ENCODE results near the gene ACOT7. TPM values are rescaled to one million over a fixed set of nuclear protein-coding genes. Genes with fewer than 3 reads are reported as not detected.

ACOT7 gene
- polyA plus RNA-seq, 3 donors, result 32.8 to 39.4 (median 36.8) TPM

DNA sequence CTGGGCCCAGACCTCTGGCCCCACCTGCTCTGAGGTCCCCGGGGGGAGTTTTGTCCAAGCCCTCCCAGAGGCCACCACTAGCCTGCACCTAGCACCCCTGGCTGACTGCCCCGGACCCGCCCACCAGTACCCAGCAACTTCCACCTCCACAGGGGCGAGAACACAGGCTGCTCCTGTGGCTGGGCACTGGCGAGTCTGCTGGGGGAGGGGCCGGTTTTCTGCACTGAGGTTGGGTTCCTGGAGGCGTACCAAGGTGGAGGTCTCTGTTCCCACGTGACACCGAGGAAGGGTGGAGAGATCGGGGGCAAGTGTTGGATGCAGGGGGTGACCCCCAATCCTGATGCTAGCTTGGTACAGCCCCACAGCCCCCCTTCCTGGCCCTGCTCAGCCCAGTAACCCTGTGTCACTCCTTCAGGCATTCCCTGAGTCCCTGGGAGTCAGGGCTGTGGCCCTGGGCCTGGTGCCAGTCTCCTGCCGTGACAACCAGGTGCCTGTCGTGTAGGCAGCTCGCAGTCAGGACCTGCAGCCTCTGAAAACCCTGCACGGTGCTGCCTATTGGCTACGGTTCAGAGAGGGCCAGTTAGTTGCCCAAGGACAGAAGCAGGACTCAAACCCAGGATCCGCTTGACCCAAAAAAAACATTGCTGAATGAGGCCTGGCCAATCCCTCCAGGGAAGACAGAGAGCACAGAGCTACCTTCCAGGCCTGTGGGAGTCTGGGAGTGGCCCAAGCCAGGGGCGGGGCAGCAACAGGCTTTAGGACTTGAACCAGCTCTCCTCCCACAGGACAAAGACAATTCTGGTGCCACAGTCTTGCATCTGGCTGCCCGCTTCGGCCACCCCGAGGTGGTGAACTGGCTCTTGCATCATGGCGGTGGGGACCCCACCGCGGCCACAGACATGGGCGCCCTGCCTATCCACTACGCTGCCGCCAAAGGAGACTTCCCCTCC, 34.1 kb upstream of the ACOT7 start:
- DNase-seq, result no peak

DNA sequence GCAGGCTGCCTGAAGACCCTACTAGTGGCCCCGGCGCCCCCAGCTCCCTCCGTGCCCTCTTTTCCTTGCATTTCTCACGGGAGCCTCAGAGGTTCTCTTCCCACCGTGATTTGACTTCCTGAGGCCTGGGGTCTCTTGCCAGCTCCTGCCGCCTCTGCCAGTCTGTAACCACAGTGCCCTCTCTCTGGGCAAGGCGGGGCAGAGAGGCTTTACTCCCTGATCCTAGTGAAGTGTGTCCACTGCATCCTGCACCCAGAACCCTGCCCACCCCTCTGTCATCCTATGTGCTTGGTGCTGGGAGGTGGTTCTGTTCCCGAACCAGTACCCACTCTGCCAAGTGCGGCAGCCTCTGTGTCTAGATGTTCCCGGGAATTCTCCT, 33.4 kb upstream of the ACOT7 start:
- DNase-seq, result no peak

DNA sequence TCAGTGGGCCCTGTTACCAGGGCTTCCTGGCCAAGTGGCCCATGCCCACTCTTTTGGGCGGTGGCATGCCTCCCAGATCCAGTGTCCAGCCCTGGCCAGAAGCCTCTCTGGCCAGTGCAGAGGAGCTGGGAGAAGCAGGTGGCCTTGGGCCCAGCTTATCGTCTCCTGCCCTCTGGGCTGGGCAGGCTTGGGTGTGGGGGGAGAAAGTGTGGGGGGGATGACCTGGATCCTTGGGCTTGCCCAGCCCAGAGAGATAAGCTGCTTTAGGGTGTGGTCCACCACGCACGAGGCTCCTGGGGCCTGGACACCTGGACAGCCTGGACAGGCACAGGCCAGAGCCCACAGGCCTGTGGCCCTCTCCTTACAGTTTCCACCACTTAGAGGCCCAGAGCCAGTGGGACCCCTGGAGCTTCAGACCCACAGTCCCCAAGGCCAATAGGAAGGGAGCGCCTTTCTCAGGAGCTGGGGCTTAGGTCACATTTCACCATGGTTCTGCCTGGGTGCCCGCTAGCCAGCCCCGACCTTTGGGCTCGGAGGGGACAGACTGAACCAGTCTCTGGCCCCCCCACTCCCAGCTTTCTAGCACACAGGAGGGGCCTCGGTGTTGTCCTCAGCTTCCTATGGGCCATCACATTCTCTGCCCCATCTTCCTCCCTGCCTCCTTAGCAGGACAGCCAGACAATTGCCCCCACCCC, 32.9 kb upstream of the ACOT7 start:
- DNase-seq, result no peak

DNA sequence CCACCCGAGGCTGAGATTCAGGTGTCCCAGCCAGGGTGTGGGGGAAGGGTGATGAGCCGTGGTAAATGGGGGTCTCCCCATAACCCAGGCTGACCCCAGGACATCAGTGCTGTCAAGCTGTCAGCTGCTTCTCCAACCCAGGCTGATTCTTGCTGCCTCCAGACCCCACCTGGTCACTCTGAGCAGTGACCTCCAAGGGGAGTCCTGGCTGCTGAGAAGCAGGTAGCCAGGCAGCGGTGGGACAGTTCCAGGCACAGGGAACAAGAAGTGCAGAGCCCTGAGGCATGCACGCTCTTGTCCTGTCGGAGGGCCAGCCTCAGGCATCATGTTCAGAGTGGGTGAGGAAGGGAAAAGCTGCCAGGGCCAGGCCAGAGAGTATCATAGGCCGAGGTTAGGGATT, 32.1 kb upstream of the ACOT7 start:
- DNase-seq, result no peak

DNA sequence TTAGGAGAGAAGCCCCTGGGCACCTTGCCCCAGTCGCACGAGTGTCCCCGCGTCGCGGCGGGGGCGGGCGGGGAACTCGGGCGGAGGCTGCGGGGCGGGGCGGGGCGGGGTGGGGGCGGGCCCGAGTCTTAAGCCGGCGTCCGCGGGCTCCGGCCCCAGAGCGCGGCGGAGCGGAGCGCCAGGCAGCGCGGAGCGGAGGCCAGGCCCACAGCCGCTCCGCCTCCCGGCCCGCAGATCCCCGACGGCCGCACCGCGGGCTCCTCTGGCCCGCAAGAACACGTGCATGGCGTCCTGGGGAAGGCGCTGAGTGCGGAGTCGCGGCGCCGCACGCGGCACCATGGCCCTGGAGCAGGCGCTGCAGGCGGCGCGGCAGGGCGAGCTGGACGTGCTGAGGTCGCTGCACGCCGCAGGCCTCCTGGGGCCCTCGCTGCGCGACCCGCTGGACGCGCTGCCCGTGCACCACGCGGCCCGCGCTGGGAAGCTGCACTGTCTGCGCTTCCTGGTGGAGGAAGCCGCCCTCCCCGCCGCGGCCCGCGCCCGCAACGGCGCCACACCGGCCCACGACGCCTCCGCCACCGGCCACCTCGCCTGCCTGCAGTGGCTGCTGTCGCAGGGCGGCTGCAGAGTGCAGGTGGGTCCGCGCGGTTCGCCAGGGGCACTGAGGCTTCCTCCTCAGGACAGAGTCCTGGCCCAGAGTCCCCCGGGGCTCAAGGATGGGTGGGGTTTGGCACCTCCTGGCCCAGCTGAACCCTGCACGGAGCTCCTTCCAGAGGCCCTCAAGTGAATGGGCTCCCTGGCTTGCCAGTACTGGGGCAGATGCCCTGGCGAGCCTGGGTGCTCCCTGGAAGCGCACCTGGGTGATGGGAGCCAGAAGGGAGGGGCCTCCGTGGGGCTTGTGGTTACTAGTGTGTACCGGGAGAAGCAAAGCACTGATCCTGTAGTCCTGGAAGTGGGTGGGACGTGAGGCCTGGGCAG, 31.3 kb upstream of the ACOT7 start, which contains the start of gene ESPN:
TSS of gene ESPN (plus strand) at position 158 of the 975 bp plus-strand sequence. CDS start at position 338, 180 bp downstream.
- DNase-seq, result no peak

DNA sequence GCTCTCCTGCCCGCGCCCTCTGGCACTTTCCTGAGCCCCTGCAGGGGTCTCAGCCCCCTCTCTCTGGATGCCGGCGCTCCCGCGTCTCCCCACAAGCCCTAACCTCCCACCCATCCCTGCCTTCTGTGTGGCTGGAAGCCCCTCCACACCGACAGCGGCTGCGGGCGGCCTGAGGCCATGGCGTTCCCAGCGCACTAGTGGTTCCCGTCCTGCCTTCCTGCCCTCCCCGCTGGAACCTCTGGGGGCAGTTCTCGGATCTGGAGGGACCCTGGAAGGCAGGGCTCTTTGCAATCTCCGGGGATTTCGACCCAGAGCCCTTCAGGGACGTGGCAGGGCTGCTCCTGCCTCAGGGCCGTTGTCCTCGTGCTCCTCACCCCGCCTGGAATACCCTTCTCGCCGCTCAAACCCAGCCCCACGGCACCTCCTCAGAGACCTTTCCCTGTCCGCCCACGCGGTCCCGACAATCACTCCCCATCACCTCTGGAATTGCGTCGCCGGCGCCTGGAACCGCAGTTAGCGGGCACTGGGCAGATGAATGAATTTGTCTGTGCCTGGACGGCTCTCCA, 30.5 kb upstream of the ACOT7 start:
- no peak for DNase-seq

DNA sequence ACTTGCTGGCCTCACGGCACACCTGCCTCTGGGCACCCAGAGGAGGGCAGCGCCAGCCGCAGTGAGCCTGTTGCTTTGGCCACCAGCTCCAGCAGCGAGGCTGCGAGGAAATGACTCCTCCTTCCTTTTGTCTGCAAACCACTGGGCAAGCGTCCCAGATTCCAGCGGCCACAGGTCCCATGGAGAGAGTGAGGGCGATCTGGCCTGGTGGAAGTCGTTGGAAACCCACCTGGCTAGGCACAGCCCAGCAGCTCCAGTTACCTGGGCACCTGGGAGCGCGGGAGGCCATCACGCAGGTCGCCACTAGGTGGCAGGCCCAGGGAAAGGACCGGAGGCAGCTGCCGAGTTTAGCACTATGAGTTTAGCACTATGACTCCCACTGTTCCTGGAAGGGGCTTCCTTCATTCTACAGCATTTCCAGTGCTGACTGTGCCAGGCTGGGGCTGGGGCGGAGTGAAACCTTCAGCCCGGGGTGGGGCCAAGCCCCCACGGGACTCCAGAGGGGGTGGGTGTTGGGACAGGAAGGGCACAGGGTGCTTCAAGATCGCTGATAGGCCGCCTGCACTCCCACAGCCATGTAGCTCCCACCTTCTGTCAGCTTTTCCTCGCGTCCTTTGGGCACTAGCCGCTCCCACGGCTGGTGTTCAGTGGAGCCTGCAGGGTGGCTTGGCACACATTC, 29.9 kb upstream of the ACOT7 start:
- no peak for DNase-seq

DNA sequence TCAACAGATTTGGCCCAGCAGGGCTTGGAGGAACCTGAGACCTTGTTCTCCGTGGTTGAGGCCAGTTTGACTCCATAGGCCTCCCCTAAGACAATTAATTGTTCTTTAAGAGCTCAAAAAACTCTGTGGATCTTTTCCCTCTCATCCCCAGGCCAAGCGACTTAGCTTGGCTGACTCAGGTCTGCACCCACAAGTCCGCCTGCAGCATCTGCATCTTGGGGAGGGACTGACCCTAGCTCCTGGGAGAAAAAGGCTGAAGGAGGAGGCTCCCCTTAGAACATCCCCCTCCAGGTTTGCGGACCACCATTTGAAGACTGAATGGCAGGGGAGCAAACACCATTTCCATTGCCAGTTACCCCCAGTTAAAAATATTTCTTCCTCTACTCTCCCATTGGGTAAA, 27.7 kb upstream of the ACOT7 start:
- no peak for DNase-seq

DNA sequence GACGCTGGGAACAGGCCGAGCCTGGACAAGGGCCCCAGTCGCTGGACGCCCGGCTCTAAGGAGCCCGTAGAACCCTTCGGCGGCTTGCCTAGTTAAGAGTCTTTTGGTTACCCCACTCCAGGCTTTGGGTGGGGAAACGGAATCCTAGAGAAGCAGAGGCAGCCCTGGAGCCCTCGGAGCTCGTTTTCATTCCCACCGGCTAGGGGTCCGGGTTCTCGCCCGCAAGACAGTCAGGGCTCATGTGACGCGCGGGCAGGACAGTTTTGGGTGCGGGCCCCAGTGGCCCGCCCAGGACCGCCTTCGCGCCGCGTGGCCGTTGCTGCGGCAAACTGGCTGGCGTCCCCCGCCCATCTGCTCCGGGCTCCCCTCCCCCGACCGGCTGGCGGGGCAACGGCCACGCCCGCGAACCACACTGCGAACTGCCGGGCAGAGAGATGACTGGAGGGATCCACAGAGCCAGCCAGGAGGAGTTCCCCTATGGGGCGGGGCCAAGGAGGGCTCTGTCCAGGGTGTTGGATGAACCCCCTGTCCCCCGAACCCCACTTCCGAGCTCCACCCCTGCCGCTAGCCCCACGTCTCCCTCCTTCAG, 27.0 kb upstream of the ACOT7 start:
- DNase-seq, result no peak

DNA sequence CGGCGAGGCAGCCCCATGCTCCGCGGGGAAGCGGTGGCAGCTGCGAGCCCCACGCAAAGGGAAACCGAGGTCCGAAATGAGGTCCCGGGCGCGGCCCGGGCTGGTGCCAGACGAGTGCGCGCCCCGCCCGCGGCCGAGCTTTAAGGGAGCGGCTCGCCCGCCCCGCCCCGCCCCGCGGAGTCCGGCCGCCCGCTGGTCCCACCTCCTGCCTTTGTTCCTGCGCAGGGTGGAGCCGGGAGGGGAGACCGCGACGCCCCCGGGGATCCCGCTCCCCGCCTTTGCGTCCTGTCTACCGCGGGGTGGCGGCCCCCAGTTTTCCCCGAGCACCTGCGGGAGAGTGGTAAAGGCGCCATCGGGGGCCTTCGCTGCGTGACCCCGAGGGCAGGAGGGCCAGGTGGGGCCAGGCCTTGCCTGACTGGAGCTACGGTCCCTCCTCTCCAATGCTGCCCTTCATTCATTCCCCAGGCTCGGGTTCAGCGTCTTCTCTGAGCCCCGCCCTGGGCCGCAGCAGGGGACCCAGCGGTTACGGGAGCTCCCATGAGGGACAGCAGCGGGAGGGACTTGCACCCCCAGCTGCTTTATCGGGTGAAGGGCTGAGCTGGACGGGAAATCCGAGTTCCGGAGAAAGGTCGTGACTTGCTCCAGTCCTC, 26.4 kb upstream of the ACOT7 start, which contains the start of gene HES2:
TSS of gene HES2 (minus strand) at position 116 of the 650 bp plus-strand sequence. CDS start at position 17, 99 bp downstream.
- no peak for DNase-seq

DNA sequence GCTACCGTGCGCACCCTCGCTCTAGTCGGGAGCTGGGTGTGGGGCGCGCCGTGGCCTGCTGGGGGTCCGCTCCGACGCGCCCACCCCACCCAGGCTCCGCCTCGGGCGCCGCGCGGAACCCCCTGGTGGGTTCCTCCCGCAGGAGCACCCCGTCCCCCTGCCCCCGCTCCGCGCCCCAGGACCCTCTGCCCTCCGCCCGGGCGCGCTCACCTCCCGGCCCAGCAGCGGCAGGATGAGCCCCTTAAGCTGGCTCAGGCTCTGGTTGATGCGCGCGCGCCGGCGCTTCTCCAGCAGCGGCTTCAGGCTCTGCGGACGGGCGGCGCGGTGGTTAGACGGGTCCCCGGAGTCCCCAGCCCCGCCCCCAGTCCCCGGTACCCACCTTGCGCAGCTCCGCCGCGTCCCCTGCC, 25.8 kb upstream of the ACOT7 start:
- DNase-seq, result no peak

DNA sequence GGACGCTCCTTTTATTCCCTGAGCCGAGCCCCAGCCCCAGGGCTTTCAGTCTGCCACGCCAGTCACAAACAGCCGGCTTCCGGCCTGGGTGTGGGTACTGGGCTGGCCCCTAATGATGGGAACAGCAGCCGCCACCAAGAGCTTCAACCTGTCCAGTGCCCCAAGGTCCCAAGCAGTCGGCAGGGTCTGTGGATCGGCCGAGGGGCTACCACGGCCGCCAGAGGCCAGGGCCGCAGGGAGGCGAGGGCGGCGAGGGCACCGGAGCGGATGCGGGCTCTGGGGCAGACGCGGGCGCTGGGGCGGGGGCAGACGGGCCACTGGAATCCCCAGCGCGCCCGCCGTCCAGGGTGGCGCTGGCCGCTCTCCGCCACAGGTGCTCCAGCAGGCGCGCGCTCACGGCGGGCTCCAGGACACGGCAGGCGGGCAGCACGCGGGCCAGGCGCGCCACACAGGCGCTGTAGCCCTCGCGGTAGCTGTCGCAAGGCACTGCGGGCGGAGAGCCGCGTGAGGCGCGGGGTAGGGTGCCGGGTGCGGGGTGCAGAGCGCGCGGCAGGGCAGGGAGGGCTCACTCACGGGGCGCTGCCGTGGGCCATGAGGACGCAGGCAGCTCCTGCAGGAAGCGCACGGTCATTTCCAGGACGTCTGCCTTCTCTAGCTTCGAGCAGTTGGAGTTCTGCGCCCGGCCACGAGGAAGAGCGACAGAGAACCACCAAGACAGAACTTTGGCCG, 25.3 kb upstream of the ACOT7 start:
- no peak for DNase-seq

DNA sequence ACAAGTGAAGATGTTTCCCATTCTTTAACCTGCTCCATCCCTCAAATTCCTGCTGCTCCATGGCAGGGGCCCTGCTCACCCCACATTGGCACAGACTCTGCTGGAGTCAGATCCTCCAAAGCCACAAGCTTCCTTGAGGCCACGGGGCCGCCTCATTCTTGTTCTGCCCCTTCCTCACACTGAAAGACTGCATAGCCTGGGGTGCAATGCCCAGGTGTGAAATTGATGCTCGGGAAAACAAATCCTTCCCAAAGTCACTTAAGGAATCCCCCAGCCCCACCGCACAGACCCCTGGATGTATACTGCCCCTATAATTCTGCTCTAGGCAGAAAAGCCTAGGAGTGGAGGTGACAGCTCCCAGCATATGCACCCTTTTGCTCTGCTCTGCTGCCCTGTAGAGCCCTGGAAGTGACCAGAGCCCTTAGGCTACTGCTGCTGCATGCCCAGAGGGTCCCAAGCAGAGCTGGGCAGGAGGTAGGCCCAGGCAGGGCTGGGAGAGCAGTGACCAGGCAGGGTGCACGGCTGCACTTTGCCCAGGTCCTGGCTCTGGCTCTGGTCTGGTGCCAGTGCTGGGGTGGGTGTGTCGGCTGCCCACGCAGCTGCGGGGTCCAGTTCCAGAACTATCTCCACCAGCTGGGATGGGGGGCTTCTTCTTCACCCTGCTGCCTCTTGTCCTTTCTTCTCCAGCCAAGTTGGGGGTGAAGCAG, 24.5 kb upstream of the ACOT7 start:
- DNase-seq, result no peak

DNA sequence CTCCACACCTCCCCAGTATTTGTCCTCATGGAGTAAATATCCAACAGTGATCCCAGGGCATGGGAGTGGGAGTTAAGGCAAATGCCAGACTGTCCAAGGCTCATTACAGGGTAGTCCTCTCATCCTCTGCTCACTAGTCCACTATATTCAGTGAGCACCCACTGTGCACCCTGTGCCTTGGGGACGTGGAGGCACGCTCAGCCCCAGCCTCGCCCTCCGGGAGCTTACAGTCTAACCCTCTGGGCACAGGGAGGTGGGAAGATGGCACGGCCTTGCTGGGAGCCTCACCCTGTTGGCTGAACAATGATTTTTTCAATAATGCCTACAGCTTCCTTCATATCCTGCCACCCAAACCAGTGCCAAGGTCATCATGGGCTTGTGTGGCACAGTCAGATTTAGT, 23.3 kb upstream of the ACOT7 start:
- no peak for DNase-seq

DNA sequence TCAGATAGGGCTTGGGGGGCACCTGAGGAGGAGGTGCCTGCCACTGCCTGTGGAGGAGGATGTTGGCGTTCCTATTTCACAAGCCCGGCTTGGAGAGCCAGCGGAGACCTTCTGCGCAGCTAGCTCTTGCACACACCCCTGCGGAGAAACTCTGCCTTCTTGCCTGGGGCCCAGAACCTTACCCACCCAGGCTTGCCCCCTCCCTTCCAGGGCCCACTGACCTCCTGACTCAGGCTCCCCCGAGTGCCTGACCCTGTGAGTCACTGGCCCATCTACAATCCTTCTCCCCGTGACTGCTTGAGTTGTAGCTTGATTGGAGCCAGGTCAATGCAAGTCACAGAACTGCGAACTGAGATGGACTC, 22.7 kb upstream of the ACOT7 start:
- no peak for DNase-seq

DNA sequence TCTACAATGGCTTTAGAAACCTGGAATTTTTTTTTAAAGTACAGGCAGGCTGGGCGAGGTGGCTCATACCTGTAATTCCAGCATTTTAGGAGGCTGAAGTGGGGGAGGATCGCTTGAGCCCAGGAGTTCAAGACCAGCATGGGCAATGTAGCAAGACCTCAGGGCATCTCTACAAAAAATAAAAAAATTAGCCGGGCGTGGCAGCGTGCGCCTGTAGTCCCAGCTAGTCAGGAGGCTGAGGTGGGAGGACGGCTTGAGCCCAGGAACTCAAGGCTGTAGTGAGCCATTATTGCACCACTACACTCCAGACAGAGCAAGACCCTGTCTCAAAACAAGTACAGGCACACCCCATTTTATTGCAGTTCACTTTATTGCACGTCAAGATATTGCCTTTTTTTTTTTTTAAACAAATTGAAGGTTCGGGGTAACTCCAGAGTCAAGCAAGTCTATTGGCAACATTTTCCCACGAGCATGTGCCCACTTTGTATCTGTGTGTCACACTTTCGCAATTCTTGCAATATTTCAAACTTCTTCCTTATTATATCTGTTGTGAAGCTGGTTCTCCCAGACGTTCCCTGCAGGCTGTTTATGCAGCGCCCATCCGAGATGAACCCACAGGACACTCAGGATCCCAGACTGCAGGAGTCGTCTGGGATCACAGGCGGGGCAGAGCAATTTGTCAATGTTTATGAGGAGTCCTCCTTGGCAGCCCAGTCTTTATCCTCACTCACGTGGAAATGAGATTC, 21.5 kb upstream of the ACOT7 start:
- no peak for DNase-seq

DNA sequence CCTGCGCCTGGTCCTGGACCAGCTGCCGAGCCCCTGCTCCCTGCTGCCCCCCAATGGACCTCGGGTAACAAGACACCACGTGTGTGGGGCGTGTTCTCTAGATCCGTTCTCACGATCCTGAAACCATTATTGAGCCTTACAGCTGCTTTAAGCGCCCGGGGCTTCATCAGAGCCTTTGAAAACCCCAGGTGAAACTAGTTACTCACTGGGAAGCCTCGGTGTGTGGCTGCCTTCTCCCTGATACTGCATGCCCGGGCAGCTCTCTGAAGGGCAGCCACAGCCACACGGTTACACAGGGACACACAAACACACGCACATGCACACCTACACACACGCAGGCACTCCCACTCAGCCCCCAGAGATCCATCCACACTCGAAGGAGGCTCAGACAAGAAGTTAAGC, 20.9 kb upstream of the ACOT7 start:
- DNase-seq, result no peak

DNA sequence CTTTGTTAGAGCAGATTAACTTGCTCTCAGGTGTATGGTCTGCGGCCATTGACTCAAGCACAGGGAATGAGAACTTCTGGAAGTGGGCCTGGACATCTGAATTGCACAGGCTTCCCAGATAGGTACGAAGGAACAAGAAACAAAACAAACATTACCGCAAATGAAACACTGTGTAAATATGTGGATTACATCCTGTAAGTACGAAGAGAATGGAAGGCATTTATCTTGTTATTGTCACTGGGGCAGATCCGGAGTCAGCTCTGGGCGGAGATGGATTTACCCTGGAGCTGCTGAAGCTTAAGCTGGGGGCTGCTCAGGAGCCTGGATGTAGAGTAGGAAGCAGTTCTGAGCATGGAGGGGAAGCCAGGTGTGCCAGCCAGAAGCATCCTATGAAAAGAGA, 19.3 kb upstream of the ACOT7 start:
- no peak for DNase-seq
